IMR-90 (cell line): Measurements from ENCODE around the gene MFSD2A.

Experiments used
- BHLHE40 ChIP-seq: fragments of 150-350 bp; IDR thresholded peaks from 2 replicates; pipeline ENCODE4 v1.6.1; 2016; ENCODE audit warnings: mild to moderate bottlenecking, low read depth, low read length
- CEBPB ChIP-seq: IDR thresholded peaks from 2 replicates; pipeline ENCODE4 v1.6.1; 2012; ENCODE audit warnings: low read depth, low read length, improper control_type of control experiment
- CHD1 ChIP-seq: IDR thresholded peaks from 2 replicates; pipeline ENCODE4 v1.6.1; 2012; ENCODE audit warnings: low read depth, low read length, improper control_type of control experiment
- MAFK ChIP-seq: IDR thresholded peaks from 2 replicates; pipeline ENCODE4 v1.6.1; 2012; ENCODE audit warnings: low read depth, low read length, improper control_type of control experiment
- MAZ ChIP-seq: IDR thresholded peaks from 2 replicates; pipeline ENCODE4 v1.6.1; 2012; ENCODE audit warnings: low read depth, mild to moderate bottlenecking, low read length, improper control_type of control experiment, moderate library complexity, borderline replicate concordance
- NFE2L2 ChIP-seq: fragments of 150-350 bp; IDR thresholded peaks from 2 replicates; pipeline ENCODE4 v1.6.1; 2016; ENCODE audit warnings: low read depth, mild to moderate bottlenecking, low read length
- POLR2A ChIP-seq: IDR thresholded peaks from 2 replicates; pipeline ENCODE4 v1.6.1; 2012; ENCODE audit warnings: mild to moderate bottlenecking, low read depth, low read length
- RAD21 ChIP-seq: IDR thresholded peaks from 2 replicates; pipeline ENCODE4 v1.6.1; 2012; ENCODE audit warnings: low read length, improper control_type of control experiment
- RFX5 ChIP-seq: IDR thresholded peaks from 2 replicates; pipeline ENCODE4 v1.8.0; 2012; ENCODE audit warnings: low read depth, mild to moderate bottlenecking, low read length, moderate library complexity
- TF ChIP-seq, protein P1 (sequence below): conservative IDR thresholded peaks from 2 replicates; pipeline ENCODE4 v1.5.1; 2012; ENCODE audit warnings: mild to moderate bottlenecking, low read depth, low read length, improper control_type of control experiment

GRCh38 chr1:40003156-40004093 lies 48.5 kb downstream of the MFSD2A start:
- no peak for TF ChIP-seq POLR2A
- TF ChIP-seq, protein P1, sequence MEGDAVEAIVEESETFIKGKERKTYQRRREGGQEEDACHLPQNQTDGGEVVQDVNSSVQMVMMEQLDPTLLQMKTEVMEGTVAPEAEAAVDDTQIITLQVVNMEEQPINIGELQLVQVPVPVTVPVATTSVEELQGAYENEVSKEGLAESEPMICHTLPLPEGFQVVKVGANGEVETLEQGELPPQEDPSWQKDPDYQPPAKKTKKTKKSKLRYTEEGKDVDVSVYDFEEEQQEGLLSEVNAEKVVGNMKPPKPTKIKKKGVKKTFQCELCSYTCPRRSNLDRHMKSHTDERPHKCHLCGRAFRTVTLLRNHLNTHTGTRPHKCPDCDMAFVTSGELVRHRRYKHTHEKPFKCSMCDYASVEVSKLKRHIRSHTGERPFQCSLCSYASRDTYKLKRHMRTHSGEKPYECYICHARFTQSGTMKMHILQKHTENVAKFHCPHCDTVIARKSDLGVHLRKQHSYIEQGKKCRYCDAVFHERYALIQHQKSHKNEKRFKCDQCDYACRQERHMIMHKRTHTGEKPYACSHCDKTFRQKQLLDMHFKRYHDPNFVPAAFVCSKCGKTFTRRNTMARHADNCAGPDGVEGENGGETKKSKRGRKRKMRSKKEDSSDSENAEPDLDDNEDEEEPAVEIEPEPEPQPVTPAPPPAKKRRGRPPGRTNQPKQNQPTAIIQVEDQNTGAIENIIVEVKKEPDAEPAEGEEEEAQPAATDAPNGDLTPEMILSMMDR: no peak
- TF ChIP-seq NFE2L2: no peak
- no peak for TF ChIP-seq CEBPB
- TF ChIP-seq RAD21: no peak
- TF ChIP-seq MAZ: no peak
- no peak for TF ChIP-seq BHLHE40
- TF ChIP-seq RFX5: no peak
- TF ChIP-seq MAFK: no peak
- no peak for TF ChIP-seq CHD1
